ENCODE measurements around the gene RABL6.
"Not testable (repeated sequence)": the region's sequence is repeated elsewhere in the genome, so short reads cannot be mapped to it uniquely, and the experiment has no call there.

RABL6 gene, protein sequence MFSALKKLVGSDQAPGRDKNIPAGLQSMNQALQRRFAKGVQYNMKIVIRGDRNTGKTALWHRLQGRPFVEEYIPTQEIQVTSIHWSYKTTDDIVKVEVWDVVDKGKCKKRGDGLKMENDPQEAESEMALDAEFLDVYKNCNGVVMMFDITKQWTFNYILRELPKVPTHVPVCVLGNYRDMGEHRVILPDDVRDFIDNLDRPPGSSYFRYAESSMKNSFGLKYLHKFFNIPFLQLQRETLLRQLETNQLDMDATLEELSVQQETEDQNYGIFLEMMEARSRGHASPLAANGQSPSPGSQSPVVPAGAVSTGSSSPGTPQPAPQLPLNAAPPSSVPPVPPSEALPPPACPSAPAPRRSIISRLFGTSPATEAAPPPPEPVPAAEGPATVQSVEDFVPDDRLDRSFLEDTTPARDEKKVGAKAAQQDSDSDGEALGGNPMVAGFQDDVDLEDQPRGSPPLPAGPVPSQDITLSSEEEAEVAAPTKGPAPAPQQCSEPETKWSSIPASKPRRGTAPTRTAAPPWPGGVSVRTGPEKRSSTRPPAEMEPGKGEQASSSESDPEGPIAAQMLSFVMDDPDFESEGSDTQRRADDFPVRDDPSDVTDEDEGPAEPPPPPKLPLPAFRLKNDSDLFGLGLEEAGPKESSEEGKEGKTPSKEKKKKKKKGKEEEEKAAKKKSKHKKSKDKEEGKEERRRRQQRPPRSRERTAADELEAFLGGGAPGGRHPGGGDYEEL

DNA sequence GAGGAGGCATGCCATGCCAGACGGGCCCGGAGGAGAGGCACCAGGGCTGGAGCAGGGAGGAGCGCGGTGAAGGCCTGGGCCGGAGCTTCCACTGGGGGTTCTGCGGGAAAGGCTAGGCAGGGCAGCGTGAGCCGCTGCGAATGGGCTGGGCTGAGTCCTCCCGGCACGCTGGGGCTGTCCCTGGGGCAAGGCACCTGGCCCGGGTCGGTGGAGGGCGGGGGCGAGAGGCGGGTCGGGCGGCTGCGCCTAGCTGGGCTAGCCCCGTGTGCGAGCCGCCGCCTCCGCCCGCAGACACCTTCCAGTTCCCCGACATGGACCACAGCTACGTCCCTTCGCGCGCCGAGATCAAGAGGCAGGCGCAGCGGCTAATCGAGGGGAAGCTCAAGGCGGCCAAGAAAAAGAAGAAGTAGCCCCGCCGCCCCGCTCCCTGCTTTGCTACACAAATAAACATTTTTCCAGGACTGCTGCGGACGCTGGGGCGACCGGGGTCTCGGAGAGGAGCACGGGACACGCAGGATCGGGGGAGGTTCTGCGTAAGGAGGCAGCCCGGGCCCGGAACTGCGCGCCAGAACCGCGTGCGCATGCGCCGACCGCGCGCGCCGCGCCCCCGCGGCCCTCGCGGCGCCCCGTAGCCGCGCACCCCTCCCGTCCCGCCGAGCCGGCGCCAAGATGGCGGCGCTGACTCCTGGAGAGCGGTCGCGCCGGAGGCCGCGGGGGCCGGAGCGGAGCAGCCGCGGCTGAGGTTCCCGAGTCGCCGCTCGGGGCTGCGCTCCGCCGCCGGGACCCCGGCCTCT, at the start of gene RABL6:
TSS of gene RABL6 (plus strand) at position 668 of the 794 bp plus-strand sequence. CDS start 249 bp downstream, outside the sequence.
- DNase-seq = peak; percentile 81

DNA sequence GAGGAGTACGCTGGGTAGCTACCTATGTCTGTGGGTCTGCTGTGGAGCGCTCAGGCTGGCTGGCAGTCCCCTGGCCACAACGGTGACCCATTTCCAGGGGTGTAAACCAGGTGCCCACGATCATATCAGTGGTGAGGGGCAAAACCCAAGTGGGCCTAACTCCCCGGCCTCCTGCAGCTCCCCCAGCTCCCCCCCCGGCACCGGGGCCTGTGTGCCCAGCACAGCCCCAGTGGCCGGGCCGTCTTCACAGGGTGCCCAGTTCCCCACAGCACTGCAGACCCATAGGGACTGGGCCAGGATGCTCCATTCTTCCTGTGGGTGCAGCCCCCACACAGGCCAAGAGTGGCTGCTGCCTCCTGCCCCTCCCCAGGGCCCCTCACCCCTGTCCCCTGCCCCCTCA, 48.7 kb upstream of the RABL6 start:
- DNase-seq = no peak

DNA sequence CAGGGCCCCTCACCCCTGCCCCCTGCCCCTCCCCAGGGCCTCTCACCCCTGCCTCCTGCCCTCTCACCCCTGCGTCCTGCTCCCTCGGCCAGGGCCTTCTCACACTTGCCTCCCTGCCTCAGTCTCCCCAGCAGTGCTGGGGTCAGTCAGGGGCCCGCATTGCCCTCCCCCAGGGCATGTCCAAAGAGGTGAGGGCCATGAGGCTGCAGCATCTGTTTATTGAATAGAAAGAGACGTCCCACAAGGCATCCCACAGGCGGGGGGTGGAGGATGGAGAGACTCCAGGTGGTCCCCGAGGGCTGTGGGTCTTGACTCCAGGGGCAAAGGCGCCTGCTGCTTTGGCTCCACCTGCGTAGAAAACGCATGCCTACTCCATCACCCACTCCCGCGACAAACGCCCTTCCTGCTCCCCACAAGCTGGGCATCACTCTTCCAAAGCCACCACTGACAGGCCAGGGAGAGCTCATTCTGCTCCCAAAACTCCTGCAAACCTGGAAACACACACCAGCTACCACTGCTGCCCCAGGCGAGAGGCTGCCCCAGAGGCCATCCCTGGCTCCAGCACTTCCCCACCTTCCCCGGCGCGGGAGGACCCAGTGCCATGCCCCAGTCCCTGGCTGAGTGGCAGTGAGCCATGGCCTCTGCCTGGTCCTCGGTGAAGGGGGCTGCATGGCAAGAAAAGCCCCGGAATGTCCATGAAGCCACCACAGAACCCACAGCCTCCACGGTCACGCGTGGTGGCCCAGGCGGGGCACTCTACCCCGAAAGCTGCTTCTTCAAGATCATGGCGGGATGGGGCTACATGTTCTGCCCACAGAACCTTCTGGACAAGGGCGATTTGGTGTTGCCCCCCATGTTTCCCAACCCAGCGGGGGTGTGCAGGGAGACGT, 48.1 kb upstream of the RABL6 start:
- DNase-seq = no peak

DNA sequence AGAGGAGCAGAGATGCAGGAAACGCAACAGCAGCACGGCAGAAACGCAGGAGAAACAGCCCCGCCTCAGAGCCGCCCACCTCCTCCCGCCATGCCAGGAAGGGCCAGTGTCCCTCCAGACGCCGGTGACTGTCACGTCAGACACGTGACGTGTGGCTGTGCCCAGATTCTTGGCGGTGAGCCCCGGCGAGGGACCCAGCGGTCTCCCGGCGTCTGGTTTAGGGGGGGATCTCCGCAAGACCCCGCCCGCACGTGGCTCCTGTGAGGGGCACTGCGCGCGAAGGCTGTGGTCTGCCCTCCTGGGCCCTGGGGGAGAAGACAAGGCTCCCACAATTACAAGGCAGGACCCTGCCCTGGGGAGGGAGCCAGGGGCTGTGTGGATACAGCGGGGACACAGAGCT, 47.3 kb upstream of the RABL6 start:
- no peak for DNase-seq

DNA sequence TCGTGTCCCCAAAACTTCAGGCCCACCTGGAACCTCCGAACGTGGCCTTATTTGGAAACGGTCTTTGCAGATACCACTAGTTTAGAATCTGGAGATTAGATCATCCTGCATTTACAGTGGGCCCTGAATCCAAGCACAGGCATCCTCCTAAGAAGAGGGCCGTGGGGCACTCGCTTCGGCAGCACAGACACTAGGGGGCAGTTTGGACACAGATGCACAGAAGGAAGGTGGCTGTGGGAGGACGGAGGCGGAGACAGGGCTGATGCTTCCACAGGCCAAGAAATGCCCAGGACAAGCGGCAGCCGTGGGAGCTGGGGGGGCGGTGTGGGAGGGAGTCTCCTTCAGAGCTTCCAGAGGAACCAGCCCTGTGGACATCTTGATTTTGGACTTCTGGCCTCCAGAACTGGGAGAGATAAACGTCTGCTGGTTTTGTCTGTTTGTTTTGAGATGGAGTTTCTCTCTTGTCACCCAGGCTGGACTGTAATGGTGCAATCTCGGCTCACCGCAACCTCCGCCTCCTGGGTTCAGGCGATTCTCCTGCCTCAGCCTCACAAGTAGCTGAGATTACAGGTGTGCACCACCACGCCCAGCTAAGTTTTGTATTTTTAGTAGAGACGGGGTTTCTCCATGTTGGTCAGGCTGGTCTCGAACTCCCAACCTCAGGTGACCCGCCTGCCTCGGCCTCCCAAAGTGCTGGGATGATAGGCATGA, 46.8 kb upstream of the RABL6 start:
- not testable (repeated sequence) for DNase-seq

DNA sequence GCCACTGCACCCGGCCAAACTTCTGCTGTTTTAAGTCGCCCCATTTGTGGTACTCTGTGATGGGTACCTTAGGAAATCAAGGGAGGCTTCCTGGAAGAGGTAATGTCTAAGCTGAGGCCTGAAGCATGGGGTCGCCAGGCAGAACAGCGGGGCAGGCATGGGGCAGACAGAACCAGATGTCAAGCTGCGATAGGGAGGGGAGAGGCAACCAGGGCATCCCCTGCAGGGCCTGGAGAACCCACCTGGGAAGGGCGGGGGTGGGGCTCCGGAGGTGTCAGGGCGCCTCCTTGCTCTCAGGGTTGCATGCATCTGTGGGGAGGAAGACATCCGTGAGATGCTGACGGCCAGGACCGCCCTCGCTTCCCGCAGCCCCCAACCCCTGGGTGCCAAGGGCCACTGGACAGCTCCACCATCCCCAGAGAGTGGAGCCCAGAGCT, 46.2 kb upstream of the RABL6 start:
- DNase-seq = no peak

DNA sequence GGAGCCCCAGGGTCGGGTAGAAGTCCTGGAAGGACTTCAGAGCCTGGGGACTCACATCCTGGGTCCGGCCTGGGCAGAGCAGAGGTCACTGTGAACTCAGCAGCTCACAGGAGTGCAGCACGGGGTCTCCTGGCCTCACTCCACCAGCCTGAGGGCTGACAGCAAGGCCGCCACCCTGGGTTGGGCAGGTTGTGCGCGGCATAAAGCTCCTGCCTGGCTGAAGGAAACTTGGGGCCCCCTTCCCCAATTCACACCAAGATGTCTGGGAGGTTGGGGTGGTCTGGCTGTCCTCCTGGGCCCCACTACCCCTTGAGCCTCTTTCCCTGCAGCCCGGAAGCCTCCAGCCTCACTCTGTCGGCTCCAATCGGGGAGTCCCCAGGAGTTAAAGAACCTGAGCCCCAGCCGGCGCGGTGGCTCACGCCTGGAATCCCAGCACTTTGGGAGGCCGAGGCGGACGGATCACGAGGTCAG, 45.5 kb upstream of the RABL6 start:
- no peak for DNase-seq

DNA sequence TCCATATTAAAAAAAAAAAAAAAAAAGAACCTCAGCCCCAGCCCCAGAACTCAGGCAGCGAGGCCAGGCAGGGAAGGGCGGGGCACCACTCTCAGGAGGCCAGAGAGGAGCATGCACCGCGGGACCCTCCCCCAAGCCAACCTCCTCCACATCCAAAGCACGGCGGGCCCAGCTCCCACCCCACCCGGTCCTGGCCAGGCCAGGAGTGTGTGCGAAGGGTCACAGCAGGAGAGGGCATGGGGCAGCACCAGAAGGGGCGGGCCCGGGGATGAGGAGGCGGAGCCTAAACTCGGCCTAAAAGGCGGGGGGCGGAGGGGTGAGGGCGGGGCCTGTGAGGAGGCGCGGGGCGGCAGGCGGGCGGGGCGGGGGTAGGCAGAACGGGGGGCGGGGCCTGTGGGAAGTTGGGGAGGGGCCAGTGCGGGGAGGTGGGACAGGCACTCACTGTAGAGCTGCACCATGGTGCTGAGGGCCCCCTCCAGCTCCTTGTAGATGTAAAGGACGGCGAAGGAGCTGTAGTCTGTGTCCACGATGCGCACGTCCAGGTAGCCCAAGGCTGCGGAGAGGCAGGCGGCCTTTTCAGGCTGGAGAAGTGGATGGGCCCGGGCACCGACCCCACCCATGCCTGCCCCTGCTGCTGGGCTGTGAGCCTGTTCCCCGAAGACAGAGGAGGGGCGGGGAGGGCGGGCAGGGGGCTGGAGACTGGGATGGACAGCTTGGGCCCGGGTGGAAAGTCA, 44.7 kb upstream of the RABL6 start:
- DNase-seq = peak; percentile 61

DNA sequence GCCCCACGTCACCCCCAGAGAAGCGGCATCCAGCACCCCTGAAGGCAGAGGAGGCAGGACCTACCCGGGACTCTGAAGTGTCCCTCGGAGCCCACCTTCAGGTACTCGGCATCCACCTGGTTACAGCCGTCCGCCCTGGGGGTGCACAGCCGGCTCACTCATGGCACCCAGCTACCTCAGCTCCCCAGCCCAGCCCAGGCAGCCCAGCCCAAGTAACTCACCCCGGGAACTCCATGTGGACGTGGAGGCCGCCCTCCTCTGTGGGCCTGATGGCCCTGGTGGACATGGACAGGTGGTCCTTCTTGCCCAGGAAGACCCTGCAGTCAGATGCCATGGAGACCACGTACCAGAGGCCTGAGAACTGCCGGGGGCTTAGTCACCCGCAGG, 44.1 kb upstream of the RABL6 start:
- DNase-seq = no peak

DNA sequence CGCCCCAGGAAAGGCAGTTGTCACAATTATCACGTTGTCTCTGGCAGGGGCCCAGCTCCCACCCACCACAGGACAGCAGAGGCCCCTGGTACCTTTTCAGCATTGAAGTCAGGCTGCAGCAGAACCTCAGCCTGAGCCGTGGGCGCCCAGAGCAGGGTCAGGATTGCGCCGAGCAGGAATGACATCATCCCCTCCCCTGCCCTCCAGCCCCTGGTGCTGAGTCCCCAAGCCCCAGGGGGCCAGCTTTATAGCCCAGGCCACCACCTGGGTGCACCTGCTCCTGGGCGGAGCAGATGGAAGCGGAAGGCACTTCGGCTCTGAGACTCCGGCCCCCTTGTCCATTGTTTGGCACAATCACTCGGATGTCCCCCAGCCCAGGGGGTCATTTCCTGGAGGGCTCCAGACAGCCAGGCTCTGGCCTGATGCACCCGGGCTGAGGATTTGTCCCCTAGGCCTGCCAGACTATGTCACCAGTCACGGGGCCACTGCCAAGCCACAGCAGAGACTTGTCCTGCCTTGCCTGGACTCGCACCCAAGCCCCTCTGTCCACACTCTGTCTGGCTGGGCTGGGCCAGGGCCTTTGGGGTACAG, 43.4 kb upstream of the RABL6 start, which contains the start of gene LCN15:
TSS of gene LCN15 (minus strand) at position 218 of the 591 bp plus-strand sequence. CDS start at position 188, 30 bp downstream.
- no peak for DNase-seq

DNA sequence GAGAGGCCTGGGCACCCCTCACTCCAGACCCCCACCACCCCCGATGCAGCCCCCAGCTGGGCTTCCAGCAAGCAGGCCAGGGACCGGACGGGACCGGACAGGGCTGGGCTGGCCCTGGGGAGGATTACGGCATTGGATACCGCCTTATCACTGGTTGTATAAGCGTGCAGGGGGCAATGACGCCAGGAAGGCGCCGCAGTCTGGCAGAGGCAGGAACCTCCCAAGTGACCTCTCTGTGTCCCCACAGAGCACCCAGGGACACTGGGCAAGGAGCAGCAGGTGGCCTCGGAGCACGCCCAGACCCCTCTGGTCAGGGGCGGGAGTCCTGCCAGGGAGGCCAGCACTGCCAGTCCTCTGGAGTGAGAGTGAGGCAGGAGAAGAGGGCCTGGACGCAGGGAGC, 42.7 kb upstream of the RABL6 start:
- no peak for DNase-seq

DNA sequence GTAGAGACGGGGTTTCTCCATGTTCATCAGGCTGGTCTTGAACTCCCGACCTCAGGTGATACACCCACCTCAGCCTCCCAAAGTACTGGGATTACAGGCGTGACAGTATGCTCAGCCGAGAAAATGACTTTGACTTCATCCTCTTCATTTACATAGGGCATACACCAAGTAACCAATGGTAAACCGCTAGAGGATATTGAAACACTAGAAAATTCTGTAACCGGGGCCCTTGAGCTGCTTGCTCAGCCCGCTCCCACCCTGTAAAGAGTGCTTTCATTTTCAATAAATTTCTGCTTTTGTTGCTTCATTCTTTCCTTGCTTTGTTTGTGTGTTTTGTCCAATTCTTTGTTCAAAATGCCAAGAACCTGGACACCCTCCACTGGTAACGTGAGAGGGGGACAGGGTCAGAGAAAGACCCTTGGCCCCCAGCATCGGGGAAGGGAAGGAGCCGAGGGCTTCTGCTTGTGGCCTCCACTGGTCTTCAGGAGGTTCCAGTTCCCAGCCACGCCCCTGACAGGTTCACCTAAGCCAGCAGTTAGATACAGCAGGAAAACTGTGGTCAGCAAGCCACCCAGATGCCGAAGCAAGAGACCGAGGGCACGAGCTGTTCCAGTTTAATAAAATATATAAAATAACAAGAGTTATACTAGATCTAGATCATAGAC, 41.9 kb upstream of the RABL6 start:
- DNase-seq = not testable (repeated sequence)

DNA sequence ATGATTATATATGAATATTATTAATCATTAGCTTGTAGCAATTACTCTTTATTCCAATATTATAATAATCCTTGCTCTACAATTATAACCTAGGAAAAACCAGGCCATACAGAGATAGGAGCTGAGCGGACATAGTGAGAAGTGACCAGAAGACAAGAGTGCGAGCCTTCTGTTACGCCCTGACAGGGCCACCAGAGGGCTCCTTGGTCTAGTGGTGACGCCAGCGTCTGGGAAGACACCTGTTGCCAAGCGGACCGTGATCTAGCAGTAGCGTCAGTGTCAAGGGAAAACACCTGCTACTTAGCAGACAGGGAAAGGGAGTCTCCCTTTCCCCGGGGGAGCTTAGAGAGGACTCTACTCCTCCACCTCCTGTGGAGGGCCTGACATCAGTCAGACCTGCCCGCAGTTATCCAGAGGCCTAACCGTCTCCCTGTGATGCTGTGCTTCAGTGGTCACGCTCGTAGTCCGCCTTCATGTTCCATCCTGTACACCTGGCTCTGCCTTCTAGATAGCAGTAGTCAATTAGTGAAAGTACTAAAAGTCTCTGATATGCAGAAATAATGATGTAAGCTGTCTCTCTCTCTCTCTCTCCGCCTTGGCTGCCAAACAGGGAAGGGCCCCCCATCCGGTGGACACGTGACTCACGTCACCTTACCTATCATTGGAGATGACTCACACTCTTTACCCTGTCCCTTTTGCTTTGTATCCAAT, 41.2 kb upstream of the RABL6 start:
- peak; percentile 42 for DNase-seq

DNA sequence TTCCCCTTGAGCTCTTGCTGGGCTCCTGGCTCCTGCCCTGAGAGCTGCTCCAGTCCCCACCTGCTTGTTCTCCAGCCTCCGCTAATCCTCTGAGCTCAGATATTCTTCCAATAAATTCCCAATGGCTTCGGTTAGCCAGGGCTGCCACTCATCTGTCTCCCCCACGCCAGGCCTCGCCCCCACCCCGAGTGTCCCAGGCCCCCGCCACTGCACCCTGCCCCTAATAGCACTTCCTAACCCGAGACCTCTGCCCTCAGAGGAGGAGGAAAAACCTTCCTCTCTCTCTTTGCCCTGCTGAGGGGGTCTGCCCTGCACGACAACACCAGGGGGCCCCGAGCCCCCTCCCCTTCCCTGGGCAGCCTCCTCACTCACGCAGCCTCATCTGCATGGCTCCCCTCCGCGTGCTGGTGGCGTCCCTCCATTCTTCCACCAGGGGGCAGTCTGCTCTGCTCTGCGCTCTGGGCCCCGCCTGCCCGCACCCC, 38.0 kb upstream of the RABL6 start:
- peak; percentile 63 for DNase-seq

DNA sequence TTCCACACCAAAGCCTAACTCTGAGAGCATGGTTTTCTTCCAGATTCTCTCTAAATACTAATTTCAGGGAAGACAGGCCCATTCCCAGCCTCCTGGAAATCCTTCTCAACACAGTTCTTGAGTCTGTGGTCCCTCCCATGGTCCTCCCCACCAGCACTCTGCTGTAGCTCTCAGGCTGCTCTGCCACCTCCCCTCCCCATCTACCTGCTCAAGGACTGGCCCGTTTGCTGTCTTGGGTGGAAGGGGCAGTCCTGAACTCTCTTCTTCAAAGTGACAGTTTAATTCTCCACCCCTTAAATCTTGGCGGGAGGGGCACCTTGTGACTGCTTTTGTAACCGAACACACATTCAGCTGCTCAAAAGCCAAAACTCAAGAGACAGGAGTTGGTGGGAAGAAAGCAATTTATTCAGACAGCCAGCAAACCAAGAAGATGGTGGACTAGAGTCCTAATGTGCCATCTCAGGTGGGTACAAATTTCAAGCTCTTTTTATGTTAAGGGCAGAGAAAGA, 35.8 kb upstream of the RABL6 start:
- DNase-seq = no peak

DNA sequence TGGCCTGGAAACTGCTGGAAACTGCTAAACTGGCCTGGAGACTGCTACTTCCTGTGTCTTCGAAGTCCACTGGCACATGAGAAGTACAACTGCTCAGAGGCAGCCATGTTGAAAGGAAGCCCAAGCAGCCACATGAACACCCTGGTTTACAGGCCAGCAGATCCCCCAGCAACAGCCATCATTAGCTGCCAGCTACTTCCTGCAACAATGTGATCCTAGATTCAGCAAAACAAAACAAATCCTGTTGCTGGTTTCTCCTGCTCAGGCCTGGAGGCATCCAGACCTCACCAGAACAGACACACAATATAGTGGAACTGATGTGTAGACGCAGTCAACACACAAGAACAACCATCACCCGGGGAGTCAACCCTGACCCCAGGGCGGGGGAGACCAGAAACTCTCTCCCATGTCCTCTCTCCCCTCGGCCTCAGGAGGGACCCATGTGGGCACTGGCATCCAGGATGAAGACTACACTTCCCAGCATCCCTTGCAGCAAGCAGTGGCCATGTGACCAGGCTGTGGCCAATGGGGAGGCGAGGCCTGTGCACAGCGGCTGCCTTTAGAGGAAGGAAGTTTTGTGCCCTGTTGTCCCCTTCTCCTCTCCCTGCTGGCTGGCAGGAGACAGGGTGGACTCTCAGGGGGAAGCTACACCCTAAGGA, 34.2 kb upstream of the RABL6 start:
- peak; percentile 21 for DNase-seq

DNA sequence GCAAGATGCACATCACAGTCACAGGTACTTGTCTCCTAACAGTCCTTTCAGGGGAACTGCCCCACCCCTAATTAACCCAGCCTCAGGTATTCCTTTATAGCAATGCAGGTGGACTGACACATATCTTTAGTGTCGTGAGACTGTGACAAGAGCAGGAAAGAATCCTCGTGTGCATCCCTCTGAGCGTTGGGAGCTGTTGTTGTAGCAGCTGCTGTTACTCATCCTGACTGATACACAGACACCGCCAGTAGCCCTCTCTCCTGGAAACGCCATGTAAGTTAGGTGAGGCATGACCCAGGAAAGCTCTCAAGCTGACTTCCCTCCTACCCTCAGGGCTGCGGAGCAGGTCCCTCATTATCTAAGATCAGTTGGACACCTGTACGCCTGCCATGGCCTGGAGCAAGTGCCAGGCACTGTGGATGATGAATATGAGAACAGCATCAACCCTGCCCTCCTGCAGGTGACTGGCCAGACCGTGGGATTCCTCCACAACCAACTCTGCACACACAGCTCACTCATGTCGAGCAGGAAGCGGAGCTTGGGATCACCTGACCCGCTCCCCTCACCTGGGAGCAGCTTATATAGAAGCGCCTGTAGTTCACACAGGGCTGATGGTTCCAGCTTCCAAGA, 33.2 kb upstream of the RABL6 start:
- no peak for DNase-seq

DNA sequence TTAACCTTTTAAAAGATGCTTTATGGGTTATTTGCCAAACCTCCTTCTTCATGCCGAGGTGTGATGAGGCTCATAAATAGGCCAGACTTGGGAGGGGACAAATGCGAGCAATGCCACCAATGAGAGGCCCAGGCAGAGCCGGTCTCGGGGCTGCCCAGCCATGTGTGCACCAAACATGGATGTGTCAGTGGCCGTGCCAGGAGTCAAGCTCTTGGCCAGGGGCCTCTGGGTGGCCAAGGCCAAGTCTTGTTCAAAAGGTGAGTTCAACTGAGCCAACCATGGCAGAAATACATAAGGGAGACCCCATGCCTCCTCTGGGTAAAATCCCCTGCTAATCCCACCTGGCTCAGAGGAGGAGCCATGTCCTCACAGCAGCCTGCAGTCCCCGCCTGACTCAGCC, 32.6 kb upstream of the RABL6 start:
- DNase-seq = no peak
